MCF 10A (cell line): ENCODE data around the gene ADAMTS2. TPM values are rescaled to one million over a fixed set of nuclear protein-coding genes. Genes with fewer than 3 reads are reported as not detected.

ENCODE experiments used
- BruUV-seq: library from RNA; stranded (reverse); fragments of 400-500 nt; replicated peaks from 2 replicates; lab custom pipeline; 2021; lab: Mats Ljungman, UMichigan
- CTCF ChIA-PET: fragments of 300-600 bp; sonication (Branson Sonifier 250); formaldehyde crosslinking; extraction: SDS; loops from one replicate; lab custom pipeline; 2021; ENCODE audit warnings: antibody characterized with exemption, inconsistent platforms; lab: Yijun Ruan, JAX
- POLR2A ChIA-PET: fragments of 300-600, 350-650 bp; sonication (Branson Sonifier 250); formaldehyde crosslinking; extraction: SDS; loops from one replicate; lab custom pipeline; 2020; ENCODE audit warnings: antibody characterized with exemption, inconsistent platforms; lab: Yijun Ruan, JAX
- DNase-seq: peaks from one replicate; pipeline ENCODE4 v3.0.0-alpha.2; 2018; ENCODE audit not compliant: unreplicated experiment
- H3K27ac Mint-ChIP-seq: one replicate; pipeline ENCODE4 v1.8.0; 2022; ENCODE audit warnings: mild to moderate bottlenecking, low read depth, mixed read lengths; ENCODE audit not compliant: unreplicated experiment
- H3K27me3 Mint-ChIP-seq: one replicate; pipeline ENCODE4 v1.8.0; 2022; ENCODE audit warnings: mixed read lengths; ENCODE audit not compliant: insufficient read depth, unreplicated experiment
- H3K36me3 Mint-ChIP-seq: one replicate; pipeline ENCODE4 v1.8.0; 2022; ENCODE audit warnings: mild to moderate bottlenecking, moderate library complexity, mixed read lengths; ENCODE audit not compliant: insufficient read depth, unreplicated experiment
- H3K4me1 Mint-ChIP-seq: one replicate; pipeline ENCODE4 v1.8.0; 2022; ENCODE audit warnings: mixed read lengths; ENCODE audit not compliant: insufficient read depth, unreplicated experiment
- H3K4me3 Mint-ChIP-seq: one replicate; pipeline ENCODE4 v1.8.0; 2022; ENCODE audit warnings: mild to moderate bottlenecking, moderate library complexity, mixed read lengths; ENCODE audit not compliant: unreplicated experiment
- H3K9me3 Mint-ChIP-seq: one replicate; pipeline ENCODE4 v1.8.0; 2022; ENCODE audit warnings: mixed read lengths; ENCODE audit not compliant: unreplicated experiment
- CTCF ChIP-seq: fragments of 200-600 bp; IDR thresholded peaks from one replicate; pipeline ENCODE4 v1.8.0; 2022; ENCODE audit warnings: antibody characterized with exemption, mild to moderate bottlenecking; ENCODE audit not compliant: unreplicated experiment
- intact Hi-C: fragments of 100-400 bp; cut with micrococcal nuclease; formaldehyde crosslinking; loops from 2 replicates; pipeline ENCODE4 v1.14.1; 2022
- total RNA-seq: library from RNA; stranded (reverse); gene quantifications from 2 replicates; pipeline ENCODE4 v1.2.3, GENCODE V29; 2022

ADAMTS2 gene
- total RNA-seq, 1 experiment from 2014 or later: not detected

DNA sequence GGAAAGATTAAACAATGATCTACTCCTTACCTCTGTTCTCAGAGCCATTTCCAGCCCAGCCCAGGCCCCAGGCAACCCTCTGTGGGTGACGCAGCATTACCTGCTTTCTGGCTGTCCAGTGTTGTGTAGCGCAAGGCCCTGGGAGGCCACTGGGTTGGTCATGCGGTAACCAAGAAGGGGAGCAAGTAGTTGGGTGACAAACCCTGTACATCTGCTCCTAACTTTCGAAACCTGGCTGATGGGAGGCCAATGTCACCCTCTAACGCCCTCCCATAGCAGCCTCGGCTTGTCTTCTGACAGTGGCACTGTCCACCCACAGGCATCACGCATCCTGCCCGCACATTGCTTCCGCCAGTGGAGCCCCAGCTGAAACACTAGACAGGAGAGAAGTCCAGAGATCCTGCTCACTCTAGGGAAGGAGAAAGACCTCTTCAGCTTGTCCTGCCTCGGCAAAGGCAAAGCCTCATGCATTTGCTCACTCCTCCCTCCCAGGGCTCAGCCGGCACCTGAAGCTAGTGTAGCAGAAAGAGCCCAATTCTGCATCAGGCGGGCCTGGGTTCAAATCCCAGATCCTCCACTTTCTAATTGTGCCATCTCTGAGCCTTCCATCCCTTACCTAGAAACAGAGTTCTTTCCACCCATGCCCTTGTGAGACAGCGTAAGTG, 94.6 kb downstream of the ADAMTS2 start:
- CTCF ChIA-PET: no interaction called here
- no peaks in the 10 kb centered on the region for H3K27me3 Mint-ChIP-seq
- no peaks in the 10 kb centered on the region for H3K36me3 Mint-ChIP-seq
- no peak overlapping the region for H3K4me3 Mint-ChIP-seq
- H3K9me3 Mint-ChIP-seq: peaks cover 20% of the 10 kb centered on the region
- BruUV-seq: no TSS peak
- POLR2A ChIA-PET: no interaction called here
- no peak for TF ChIP-seq CTCF
- no peaks in the 10 kb centered on the region for H3K4me1 Mint-ChIP-seq
- DNase-seq: no peak
- intact Hi-C loops: no loop called here
- no peak overlapping the region for H3K27ac Mint-ChIP-seq

- Mint-ChIP-seq H3K36me3 (no peaks in the 10 kb centered on the region), H3K4me3 (no peak overlapping the region), H3K4me1 (peaks cover 13% of the 10 kb centered on the region), H3K27me3 (no peaks in the 10 kb centered on the region), H3K27ac (no peak overlapping the region), H3K9me3 (peaks cover 12% of the 10 kb centered on the region)
- no TSS peak for BruUV-seq
- no peak for TF ChIP-seq CTCF
- POLR2A ChIA-PET: interaction anchor here (1.6 kb wide), 1 partner anchor 9 kb away, joined by 4 read pairs; no protein-coding TSS in a partner anchor
- CTCF ChIA-PET: interaction anchor here (0.6 kb wide), 1 partner anchor 67 kb away, joined by 3 read pairs; no protein-coding TSS in a partner anchor
- intact Hi-C loops: no loop called here
- DNase-seq: no peak
Measured at GRCh38 chr5:179246227-179246626, 99.0 kb downstream of the ADAMTS2 start.

GRCh38 chr5:179245031-179245430, 100.2 kb downstream of the ADAMTS2 start:
- no peaks in the 10 kb centered on the region for H3K27me3 Mint-ChIP-seq
- peaks cover 13% of the 10 kb centered on the region for H3K4me1 Mint-ChIP-seq
- intact Hi-C loops: no loop called here
- POLR2A ChIA-PET: no interaction called here
- no TSS peak for BruUV-seq
- CTCF ChIA-PET: interaction anchor here (0.6 kb wide), 1 partner anchor 346 kb away, joined by 3 read pairs; no protein-coding TSS in a partner anchor
- H3K27ac Mint-ChIP-seq: no peak overlapping the region
- no peak for DNase-seq
- peaks cover 22% of the 10 kb centered on the region for H3K9me3 Mint-ChIP-seq
- no peak overlapping the region for H3K4me3 Mint-ChIP-seq
- TF ChIP-seq CTCF: no peak
- no peaks in the 10 kb centered on the region for H3K36me3 Mint-ChIP-seq

DNA sequence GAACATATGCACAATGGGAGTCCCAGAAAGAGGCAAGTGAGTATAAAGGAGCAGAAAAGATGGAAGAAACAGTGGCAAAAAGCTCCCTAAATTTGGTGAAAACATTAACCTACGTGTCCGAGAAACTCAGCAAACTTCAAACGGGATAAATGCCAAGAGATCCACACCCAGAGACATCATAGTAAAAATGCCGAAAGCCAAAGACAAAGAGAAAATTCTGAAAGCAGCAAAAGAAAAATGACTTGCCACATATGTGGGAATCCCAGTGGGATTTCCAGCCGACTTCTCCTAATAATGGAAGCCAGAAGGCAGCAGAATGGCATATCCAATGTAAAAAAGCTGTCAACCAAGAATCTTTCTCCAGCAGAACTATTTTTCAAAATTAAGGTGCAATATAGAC, 101.2 kb downstream of the ADAMTS2 start:
- no peaks in the 10 kb centered on the region for H3K27me3 Mint-ChIP-seq
- TF ChIP-seq CTCF: no peak
- peaks cover 13% of the 10 kb centered on the region for H3K4me1 Mint-ChIP-seq
- ChIA-PET CTCF (interaction anchor here (0.6 kb wide), 1 partner anchor 436 kb away, joined by 4 read pairs; no protein-coding TSS in a partner anchor), POLR2A (no interaction called here)
- intact Hi-C loops: no loop called here
- BruUV-seq: no TSS peak
- no peaks in the 10 kb centered on the region for H3K36me3 Mint-ChIP-seq
- H3K4me3 Mint-ChIP-seq: no peak overlapping the region
- no peak overlapping the region for H3K27ac Mint-ChIP-seq
- no peak for DNase-seq
- peaks cover 32% of the 10 kb centered on the region for H3K9me3 Mint-ChIP-seq
